Stimulated activated CD4-positive, alpha-beta T cell treated with anti-CD3 and anti-CD28 coated beads, TNF-alpha, amount 100 ng/mL, for 4 hours (primary cell): Measurements from ENCODE around the gene FGF18.
"Not testable (repeated sequence)": the region's sequence is repeated elsewhere in the genome, so short reads cannot be mapped to it uniquely, and the experiment has no call there.

ENCODE experiments used
- DNase-seq, 3 experiments: peaks; one replicate each; pipeline ENCODE4 v3.0.0-alpha.2; 2020; ENCODE audit warnings: low read depth in 3 of 3

FGF18 gene

GRCh38 chr5:171400169-171400568 is 19.3 kb upstream of the FGF18 start:
- no peak for DNase-seq

GRCh38 chr5:171401167-171401947 is 18.1 kb upstream of the FGF18 start:
- DNase-seq: no peak

- DNase-seq: not testable (repeated sequence)
These were observed 16.7 kb upstream of the FGF18 start for GRCh38 chr5:171402751-171403150.

DNA sequence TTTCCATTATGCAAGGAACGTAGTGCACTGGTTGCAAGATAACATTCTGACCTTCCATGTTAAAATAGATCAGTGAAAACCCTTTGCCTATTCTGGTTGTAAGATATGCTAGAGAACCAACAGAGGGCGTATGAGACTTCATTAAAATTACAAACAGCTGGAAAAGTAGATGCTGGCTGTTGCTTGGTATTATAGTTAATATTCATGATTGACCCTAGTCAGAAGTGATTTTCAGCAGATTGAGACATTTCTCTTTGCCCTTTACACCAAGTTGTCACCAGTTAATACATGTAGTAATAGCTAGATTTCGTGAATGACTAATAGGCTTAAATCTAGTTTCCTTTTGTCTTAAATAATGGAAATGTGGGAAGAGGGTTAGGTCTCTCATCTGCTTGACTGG is 13.8 kb upstream of the FGF18 start:
- no peak for DNase-seq

DNA sequence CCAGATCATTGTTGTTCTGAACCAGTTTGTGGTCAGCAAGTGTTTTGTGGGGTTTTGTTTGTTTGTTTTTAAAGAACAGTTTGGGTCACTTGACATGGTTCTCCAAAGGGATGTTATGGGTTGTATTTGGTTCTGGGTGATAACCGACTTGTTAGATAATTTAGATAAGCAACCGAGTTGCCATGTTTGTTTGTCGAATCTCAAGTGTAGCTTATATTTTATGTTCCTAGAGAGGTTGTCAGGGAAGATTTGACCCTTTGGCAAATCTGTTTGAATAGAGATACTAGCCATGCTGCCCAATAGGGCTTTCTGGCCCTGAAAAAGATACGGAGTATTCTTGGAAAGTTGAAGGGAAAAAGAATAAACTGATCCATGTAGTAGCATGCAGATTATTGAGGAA is 12.2 kb upstream of the FGF18 start:
- DNase-seq: no peak

GRCh38 chr5:171409164-171410136 is 10.0 kb upstream of the FGF18 start:
- DNase-seq: no peak

DNA sequence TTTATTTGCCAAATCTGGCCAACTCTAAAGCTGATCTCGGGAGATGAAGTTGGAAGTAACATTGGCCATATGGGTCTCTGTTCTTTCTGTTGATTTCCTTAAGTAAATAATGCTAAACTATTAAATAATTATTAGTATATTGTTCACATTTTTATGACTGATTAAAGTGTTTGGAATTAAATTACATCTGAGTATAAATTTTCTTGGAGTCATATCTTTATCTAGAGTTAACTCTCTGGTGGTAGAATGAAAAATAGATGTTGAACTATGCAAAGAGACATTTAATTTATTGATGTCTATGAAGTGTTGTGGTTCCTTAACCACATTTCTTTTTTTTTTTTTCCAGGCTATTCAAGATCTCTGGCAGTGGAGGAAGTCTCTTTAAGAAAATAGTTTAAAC is 9.3 kb upstream of the FGF18 start:
- DNase-seq: no peak

GRCh38 chr5:171412186-171412585 is 7.3 kb upstream of the FGF18 start:
- DNase-seq: no peak

GRCh38 chr5:171413153-171413910 is 6.1 kb upstream of the FGF18 start:
- no peak for DNase-seq

DNA sequence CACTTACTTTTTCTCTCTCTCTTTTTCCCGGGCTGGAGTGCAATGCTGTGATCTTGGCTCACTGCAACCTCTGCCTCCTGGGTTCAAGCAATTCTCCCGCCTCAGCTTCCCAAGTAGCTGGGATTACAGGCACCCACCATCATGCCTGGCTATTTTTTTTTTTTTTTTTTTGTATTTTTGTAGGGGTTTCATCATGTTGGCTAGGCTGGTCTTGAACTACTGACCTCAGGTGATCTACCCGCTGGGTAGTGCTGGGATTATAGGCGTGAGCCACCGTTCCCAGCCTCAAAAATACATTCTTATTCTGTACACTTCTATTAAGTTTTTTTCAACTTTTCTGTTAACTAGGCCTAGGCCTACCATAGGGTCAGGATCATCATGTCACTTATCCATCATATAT is 5.5 kb upstream of the FGF18 start:
- not testable (repeated sequence) for DNase-seq

DNA sequence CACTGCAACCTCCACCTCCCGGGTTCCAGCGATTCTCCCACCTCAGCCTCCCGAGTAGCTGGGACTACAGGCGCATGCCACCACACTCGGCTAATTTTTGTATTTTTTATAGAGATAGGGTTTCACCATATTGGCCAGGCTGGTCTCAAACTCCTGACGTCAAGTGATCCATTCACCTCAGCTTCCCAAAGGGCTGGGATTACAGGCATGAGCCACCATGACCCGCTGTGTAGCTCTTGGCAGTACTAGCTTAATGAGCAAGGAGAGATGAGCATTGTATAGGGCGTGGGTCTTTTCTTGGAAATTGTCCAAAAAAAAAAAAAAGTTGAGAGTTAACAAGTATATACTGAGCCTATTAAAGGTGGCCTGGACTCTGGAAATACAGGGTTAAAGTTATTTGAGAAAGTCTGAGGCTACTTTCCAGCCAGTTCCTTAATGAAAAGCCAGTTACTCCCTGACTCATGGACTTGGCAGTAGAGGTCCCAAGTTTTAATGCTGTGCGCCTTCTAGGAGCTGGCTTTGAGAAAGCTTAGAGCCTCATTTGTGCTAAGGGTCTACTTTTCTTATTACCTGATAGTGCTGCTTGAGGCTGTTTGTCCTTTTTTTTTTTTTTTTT is 4.2 kb upstream of the FGF18 start:
- no peak for DNase-seq

DNA sequence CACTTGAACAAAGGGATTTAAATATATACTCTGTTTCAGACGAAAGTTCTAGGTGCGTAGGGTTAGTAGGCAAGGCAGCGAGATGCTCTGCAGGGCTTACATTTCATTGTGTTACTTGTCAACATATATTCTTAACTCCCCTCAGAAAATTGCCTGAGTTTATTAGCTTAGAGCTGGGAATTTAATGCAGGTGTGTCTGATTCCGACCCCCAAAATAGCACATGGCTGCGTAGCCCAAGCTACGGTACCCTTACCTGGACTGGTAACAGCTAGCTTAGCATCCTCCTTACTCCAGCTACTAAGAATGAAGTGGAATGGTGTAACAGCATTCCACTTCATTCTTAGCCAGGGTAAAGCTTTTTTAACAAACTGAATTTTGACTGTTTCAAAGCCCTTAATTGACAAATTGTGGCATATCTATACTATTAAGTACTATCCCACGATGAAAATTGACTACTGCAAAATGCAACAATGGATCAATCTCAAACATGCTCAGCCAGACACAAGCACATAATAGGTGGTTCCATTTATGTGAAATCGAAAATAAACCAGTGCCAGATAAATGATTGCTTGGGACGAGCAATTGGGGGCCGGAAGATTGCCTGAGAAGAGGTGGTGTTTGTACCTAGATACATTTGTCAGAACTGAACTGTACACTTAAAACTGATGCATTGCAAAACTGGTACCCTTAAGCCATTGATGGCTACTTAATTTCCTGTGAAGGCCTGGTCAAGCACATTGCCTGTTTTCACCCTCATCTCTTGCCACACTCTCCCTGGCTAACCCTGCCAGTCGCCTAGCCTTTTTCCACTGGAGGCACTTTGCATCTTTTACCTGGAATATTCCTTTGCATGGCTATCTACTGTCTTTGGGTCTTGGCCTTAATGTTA is 3.0 kb upstream of the FGF18 start:
- no peak for DNase-seq

- no peak for DNase-seq
These were observed 998 bp upstream of the FGF18 start for GRCh38 chr5:171418316-171418981.

DNA sequence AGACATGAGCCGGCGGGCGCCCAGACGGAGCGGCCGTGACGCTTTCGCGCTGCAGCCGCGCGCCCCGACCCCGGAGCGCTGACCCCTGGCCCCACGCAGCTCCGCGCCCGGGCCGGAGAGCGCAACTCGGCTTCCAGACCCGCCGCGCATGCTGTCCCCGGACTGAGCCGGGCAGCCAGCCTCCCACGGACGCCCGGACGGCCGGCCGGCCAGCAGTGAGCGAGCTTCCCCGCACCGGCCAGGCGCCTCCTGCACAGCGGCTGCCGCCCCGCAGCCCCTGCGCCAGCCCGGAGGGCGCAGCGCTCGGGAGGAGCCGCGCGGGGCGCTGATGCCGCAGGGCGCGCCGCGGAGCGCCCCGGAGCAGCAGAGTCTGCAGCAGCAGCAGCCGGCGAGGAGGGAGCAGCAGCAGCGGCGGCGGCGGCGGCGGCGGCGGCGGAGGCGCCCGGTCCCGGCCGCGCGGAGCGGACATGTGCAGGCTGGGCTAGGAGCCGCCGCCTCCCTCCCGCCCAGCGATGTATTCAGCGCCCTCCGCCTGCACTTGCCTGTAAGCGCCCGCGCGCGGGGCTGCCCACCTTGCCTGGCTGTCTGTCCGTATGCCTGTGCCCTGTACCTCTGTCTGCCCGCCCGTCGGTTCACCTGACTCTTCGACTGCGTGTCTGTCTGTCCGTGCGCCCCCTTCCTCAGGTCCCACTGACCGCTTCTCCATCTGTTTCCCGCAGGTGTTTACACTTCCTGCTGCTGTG is 412 bp downstream of the FGF18 start:
- no peak for DNase-seq

GRCh38 chr5:171420431-171421241 is 1.2 kb downstream of the FGF18 start:
- no peak for DNase-seq

- DNase-seq: no peak
These were observed 2.1 kb downstream of the FGF18 start for GRCh38 chr5:171421331-171422262.

DNA sequence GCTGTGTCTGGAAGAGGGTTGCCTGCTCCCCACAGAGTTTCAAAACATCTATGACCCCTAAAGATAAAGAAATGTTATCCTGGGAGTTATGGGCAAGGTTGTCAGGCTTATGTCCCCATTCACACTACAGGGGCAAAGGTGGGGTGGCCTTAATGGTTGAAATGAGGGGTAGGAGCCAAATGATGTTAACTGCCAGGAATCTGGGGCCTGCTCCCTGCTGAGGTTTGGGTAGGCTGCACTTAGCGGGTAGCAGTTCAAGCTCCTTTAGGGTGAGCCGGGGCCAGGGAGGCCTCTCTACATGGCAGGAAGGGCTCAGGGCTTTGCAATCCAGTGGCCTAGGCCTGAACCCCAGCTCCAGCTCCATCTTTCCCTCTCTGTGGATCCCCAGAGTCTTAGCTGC is 3.0 kb downstream of the FGF18 start:
- no peak for DNase-seq
